AG20443 (cell line): ENCODE results near the gene ST13.
"Not testable (repeated sequence)": the region's sequence is repeated elsewhere in the genome, so short reads cannot be mapped to it uniquely, and the experiment has no call there.

Experiments used
- DNase-seq: peaks from one replicate; pipeline ENCODE4 v3.0.0; 2012; ENCODE audit warnings: low spot score, mixed read lengths

Gene ST13

GRCh38 chr22:40838486-40838885, 18.0 kb downstream of the ST13 start:
- DNase-seq: no peak

DNA sequence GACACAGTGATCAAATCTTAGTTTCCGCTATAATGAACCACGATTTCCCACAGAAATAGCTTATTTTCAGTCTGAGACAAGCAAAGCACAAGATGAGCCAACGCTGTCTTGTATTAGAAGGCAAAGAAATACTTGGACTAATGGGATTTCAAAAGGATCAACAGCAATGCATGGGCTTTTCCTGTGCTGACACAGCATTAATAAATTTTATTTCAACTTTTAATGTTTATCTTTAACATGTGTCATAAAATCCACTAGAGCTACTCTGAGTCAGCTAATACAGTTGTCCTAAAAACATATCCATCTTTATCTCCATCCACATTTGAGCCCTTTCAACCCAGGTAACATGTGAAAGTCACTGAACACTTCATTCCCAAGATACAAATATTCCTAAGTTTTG, 21.8 kb downstream of the ST13 start:
- DNase-seq: no peak

- DNase-seq: no peak
Measured at GRCh38 chr22:40829131-40829530, 27.3 kb downstream of the ST13 start.

- DNase-seq: no peak
Measured at GRCh38 chr22:40826984-40827741, 29.3 kb downstream of the ST13 start.

- not testable (repeated sequence) for DNase-seq
Measured at GRCh38 chr22:40826292-40826691, 30.1 kb downstream of the ST13 start.

- no peak for DNase-seq
Measured at GRCh38 chr22:40823426-40823825, 33.0 kb downstream of the ST13 start.

GRCh38 chr22:40819599-40820140, 36.8 kb downstream of the ST13 start:
- peak; percentile 34 for DNase-seq

- peak; percentile 98 for DNase-seq
Measured at GRCh38 chr22:40818747-40819598, 37.5 kb downstream of the ST13 start, which contains the start of gene SLC25A17. TSS of gene SLC25A17 (minus strand) at chr22:40819346. CDS start at chr22:40819248, 98 bp downstream.

GRCh38 chr22:40818192-40818746, 38.2 kb downstream of the ST13 start:
- no peak for DNase-seq

DNA sequence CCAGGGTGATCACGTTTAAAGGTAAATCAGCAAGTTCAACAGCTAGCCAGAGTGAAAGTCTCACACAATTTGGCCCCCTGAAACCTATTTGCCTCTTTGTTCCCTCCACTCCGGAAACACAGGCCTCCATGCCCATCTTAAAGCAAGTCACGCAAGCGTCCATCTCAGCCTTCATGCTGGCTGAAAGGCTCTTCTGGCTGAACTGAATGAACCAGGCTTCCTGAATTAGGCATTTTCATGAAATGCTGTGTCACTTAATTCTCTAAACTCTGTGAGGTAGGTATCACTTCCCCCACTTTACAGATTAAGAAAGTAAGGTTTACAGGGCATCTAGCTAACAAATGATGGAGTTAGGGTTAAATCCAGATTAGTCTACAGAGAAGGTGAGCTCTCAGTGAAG, 38.7 kb downstream of the ST13 start:
- DNase-seq: no peak

GRCh38 chr22:40813912-40814315, 42.5 kb downstream of the ST13 start:
- no peak for DNase-seq

GRCh38 chr22:40808018-40808841, 48.2 kb downstream of the ST13 start:
- DNase-seq: no peak

DNA sequence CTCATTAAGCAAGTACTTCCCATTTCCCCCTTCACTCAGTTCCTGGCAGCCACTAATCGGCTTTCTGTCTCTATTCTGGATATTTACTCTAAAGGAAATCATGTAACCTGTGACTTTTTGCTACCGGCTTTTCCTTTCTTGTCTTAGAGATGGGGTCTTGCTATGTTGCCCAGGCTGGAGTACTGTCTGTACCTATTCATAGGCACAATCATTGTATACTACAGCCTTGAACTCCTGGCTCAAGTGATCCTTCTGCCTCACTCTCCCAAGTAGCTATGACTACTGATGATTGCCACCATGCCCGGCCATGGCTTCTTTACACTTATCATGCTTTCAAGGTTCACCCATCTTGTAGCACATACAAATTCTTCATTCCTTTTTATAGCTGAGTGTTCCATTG, 49.7 kb downstream of the ST13 start:
- DNase-seq: no peak

GRCh38 chr22:40805699-40806203, 50.7 kb downstream of the ST13 start:
- no peak for DNase-seq

DNA sequence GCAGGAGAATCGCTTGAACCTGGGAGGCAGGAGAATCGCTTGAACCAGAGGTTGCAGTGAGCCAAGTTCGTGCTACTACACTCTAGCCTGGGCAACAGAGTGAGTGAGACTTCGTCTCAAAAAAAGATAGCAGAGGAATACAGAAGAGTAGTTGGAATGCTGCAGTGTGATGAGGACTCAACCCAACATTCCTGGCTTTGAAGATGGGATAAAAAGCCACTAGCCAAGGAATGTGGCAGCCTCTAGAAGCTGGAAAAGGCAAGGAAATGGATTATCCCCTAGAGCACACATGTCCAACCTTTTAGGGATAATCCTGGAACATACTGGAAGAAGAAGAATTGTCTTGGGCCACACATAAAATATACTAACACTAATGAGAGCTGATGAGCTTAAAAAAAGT, 51.2 kb downstream of the ST13 start:
- no peak for DNase-seq

GRCh38 chr22:40803321-40803720, 53.1 kb downstream of the ST13 start:
- DNase-seq: no peak

DNA sequence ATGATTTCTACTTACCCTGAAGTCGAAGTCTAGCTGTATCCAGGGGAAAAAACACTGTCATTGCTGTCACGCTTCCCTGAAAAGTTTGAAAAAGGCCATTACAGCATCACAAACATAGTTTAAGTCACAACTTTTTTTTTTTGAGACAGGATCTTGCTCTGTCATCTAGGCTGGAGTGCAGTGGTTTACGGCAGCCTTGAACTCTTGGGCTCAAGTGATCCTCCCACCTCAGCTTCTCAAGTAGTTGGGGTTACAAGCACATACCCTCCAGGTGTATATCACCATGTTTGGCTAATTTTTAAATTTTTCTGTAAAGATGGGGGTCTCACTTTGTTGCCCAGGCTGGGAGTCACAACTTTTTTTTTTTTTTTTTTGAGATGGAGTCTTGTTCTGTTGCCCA, 57.4 kb downstream of the ST13 start:
- no peak for DNase-seq

DNA sequence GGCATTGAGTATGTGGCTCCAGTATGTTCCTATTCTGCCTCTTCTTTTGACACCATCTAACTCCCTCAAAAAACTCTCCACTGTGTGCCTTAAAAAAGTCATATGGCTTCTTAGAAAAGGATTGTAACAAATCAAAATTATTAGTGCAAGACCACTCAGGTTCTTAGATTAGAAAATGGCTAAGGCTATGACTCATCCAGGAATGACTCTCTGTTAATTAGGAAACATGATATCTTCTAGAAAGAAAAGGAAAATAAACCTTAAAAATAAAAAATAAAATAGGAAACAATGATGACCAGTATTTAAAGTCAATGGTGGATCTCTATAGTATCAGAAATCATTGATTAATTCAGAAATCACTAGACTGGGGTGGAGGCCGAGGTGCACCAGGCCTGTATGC, 59.0 kb downstream of the ST13 start:
- no peak for DNase-seq

GRCh38 chr22:40792451-40792850, 64.0 kb downstream of the ST13 start:
- no peak for DNase-seq

DNA sequence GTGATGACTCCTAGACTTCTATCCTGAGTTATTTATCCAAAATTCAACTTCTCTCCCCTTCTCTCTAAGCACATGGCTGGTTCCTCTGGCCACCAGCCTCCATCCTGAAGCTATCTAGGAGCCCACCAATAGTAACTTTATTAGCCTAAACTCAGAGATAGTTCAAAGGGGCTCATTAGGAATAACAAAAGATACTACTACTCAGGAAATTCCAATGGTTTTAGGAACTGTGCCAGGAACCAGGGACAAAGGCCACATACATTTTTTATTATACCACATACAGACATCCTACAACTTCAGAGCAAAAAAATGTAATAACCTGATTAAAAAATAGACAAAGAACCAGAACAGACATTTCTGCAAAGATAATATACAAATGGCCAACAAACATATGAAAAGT, 65.2 kb downstream of the ST13 start:
- no peak for DNase-seq

GRCh38 chr22:40789131-40789530, 67.3 kb downstream of the ST13 start:
- no peak for DNase-seq

GRCh38 chr22:40782521-40782920, 73.9 kb downstream of the ST13 start:
- no peak for DNase-seq
